Mucosa of stomach (tissue), 1 donor: ENCODE measurements around the gene GDAP2.

ENCODE experiments used
- H3K27me3 ChIP-seq: one replicate; pipeline ENCODE4 v1.7.0; 2013; ENCODE audit warnings: mild to moderate bottlenecking, low read length; ENCODE audit not compliant: control insufficient read depth, insufficient read depth
- H3K36me3 ChIP-seq: one replicate; pipeline ENCODE4 v1.7.0; 2013; ENCODE audit warnings: low read length; ENCODE audit not compliant: control insufficient read depth, insufficient read depth
- H3K4me1 ChIP-seq: one replicate; pipeline ENCODE4 v1.7.0; 2013; ENCODE audit warnings: mild to moderate bottlenecking, low read length; ENCODE audit not compliant: control insufficient read depth, insufficient read depth
- H3K4me3 ChIP-seq: one replicate; pipeline ENCODE4 v1.7.0; 2013; ENCODE audit warnings: low read length
- H3K9ac ChIP-seq: one replicate; pipeline ENCODE4 v1.7.0; 2013; ENCODE audit warnings: mild to moderate bottlenecking, low read length, moderate library complexity
- H3K9me3 ChIP-seq: one replicate; pipeline ENCODE4 v1.7.0; 2013; ENCODE audit warnings: mild to moderate bottlenecking, low read length, moderate library complexity; ENCODE audit not compliant: control insufficient read depth
- donor health status: Pancreatic carcinoma.

The GDAP2 gene

DNA sequence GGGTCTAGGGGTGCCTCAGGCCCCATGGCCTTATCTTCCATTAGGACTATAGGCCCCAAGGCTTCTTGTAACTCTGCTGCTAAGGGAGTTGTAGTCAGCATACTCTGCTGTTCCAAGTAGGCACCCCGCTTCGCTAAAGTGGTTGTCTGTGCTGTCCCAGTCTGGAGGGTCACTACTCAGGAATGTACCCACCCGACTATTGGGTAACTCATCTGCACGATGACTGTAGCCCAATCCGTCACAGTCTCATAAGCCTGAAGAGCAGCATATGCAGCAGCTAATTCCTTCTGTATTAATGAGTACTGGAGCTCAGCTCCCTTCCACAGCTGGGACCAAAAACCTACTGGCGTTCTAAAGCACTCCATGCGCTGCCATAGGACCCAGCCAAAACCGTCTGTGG lies 111.0 kb downstream of the GDAP2 start:
- H3K27me3 ChIP-seq = no peaks in the 10 kb centered on the region
- no peak overlapping the region for H3K4me3 ChIP-seq
- H3K36me3 ChIP-seq = no peaks in the 10 kb centered on the region
- H3K9me3 ChIP-seq = no peaks in the 10 kb centered on the region
- peaks cover 18% of the 10 kb centered on the region for H3K4me1 ChIP-seq
- H3K9ac ChIP-seq = no peak overlapping the region

DNA sequence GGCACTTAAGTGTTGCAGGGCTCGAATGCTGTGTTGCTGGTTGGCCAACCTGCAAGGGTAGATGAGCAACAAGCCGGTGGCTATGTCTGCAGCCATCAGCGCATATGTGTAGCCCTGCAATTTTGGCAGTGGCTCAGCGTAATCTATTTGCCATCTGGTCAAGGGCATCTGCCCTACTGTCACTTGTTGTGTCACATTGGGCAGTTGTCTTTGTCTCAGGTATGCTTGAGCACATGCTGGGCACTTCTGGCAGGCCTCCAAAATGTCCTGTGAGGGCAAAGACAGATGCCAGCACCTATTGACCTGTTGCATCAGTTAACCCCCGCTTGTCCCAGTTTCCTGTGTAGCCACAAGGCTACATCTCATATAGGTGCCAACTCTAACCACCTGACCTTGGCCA lies 111.8 kb downstream of the GDAP2 start:
- no peak overlapping the region for H3K4me3 ChIP-seq
- no peaks in the 10 kb centered on the region for H3K36me3 ChIP-seq
- no peak overlapping the region for H3K9ac ChIP-seq
- no peaks in the 10 kb centered on the region for H3K9me3 ChIP-seq
- H3K4me1 ChIP-seq = peaks cover 18% of the 10 kb centered on the region
- no peaks in the 10 kb centered on the region for H3K27me3 ChIP-seq

DNA sequence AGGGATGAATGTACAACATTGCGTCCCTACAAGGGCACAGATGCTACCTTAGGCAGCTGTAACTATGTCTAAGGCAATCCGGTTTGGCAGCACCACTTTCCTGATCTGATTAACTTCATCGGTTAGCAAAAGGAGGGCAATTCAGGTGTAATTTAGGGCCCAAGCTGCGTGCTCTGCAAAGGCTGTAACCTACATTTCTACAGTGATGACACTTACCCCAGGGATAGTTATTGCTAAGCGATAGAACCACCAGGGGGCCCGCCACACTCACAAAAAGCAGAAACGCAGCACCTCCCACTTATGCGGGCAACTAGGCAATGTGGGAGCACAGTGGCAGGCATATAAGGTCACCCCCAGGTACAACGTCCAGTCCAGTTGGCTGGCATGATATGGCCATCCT lies 113.5 kb downstream of the GDAP2 start:
- H3K4me3 ChIP-seq = no peak overlapping the region
- H3K9me3 ChIP-seq = no peaks in the 10 kb centered on the region
- H3K36me3 ChIP-seq = no peaks in the 10 kb centered on the region
- no peaks in the 10 kb centered on the region for H3K27me3 ChIP-seq
- no peak overlapping the region for H3K9ac ChIP-seq
- H3K4me1 ChIP-seq = peaks cover 6% of the 10 kb centered on the region

DNA sequence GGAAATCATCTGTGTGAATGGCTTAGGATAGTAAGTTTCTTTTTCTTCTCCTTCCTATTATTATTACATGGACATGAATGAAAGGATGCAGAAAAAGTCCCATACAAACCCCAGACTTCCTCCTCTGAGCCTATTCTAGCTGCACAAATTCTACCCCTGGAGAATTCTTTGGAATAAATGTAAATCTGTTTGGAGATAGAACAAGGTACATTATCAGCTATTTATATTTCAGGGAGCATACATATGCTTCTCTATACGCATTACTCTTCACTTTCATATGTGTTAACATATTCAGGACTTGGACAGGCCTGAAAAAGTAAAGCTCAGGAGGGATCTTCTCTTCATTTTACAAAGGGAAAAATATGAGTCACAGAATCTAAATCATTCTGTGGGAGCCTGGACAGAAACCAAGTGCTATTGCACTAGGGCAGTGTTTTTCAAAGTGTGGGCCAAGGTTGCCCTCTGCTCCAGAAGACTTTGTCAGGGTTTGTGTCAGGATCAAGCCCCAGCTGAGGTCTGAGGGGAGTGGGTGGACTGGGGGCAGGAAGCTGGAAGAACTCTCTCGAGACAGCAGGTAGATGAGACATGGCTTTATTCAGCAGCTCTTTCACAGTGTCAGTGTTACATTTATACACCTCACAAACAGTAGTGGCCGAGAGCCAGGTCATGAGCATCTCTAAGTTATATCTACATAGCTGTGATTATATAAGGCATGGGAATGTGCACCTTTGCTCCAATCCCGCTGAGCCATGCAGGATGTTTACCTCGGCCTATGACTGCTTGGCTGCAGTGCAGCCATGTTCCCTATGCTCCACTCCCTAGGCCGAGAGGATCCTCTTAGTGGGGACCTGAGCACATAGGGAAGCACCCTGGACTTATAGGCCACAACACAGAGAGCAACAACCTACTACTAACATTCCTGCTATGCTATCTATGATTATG lies 114.3 kb downstream of the GDAP2 start:
- H3K9ac ChIP-seq = no peak overlapping the region
- H3K36me3 ChIP-seq = no peaks in the 10 kb centered on the region
- no peaks in the 10 kb centered on the region for H3K27me3 ChIP-seq
- no peaks in the 10 kb centered on the region for H3K9me3 ChIP-seq
- no peak overlapping the region for H3K4me3 ChIP-seq
- H3K4me1 ChIP-seq = no peaks in the 10 kb centered on the region
